CD4-positive, CD25-positive, alpha-beta regulatory T cell (primary cell): ENCODE measurements around the gene SH3GL3. TPM values are rescaled to one million over a fixed set of nuclear protein-coding genes. Genes with fewer than 3 reads are reported as not detected.

ENCODE experiments used
- ATAC-seq, 2 donors: fragments of 150-1000 bp; cut with Tn5 transposase; one replicate each; pipeline ENCODE4 v1.10.0; 2021; ENCODE audit warnings: low read depth in 2 of 2, moderate number of reproducible peaks in 2 of 2, moderate library complexity in 1 of 2
- DNase-seq, 3 donors: peaks; one replicate each; pipeline versions ENCODE4 v3.0.0 to v3.0.0-alpha.2; 2012 to 2022; ENCODE audit warnings: mixed read lengths in 1 of 3
- H3K27ac ChIP-seq: one replicate; pipeline ENCODE4 v1.7.0; 2013; ENCODE audit warnings: mild to moderate bottlenecking, low read length; ENCODE audit not compliant: insufficient read depth, poor library complexity, severe bottlenecking
- H3K27me3 ChIP-seq: one replicate; pipeline ENCODE4 v1.7.0; 2013; ENCODE audit warnings: low read length; ENCODE audit not compliant: control insufficient read depth, insufficient read depth
- H3K36me3 ChIP-seq: one replicate; pipeline ENCODE4 v1.7.0; 2013; ENCODE audit warnings: mild to moderate bottlenecking, low read length, moderate library complexity; ENCODE audit not compliant: control insufficient read depth, insufficient read depth
- H3K4me1 ChIP-seq: 2 replicates; pipeline ENCODE4 v1.7.0; 2013; ENCODE audit warnings: mild to moderate bottlenecking, low read length; ENCODE audit not compliant: insufficient read depth, control insufficient read depth, poor library complexity, severe bottlenecking
- H3K4me3 ChIP-seq: one replicate; pipeline ENCODE4 v1.7.0; 2013; ENCODE audit warnings: low read depth, mild to moderate bottlenecking, low read length, moderate library complexity
- H3K9me3 ChIP-seq, 2 experiments: 1 replicate in 1 of 2; 2 replicates in 1 of 2; pipeline ENCODE4 v1.7.0; 2013; ENCODE audit warnings: low read length in 2 of 2, mild to moderate bottlenecking in 1 of 2, moderate library complexity in 1 of 2; ENCODE audit not compliant: control insufficient read depth in 2 of 2
- H3K27ac Mint-ChIP-seq, 3 donors: one replicate each; pipeline ENCODE4 v1.8.0; 2020 to 2022; ENCODE audit warnings: mild to moderate bottlenecking in 3 of 3, mixed read lengths in 3 of 3, moderate library complexity in 2 of 3
- H3K27me3 Mint-ChIP-seq: one replicate; pipeline ENCODE4 v1.8.0; 2022; ENCODE audit warnings: mild to moderate bottlenecking, mixed read lengths
- H3K36me3 Mint-ChIP-seq: one replicate; pipeline ENCODE4 v1.8.0; 2020; ENCODE audit warnings: mixed read lengths
- H3K4me1 Mint-ChIP-seq, 4 donors: one replicate each; pipeline ENCODE4 v1.8.0; 2020 to 2022; ENCODE audit warnings: mixed read lengths in 4 of 4, mild to moderate bottlenecking in 1 of 4
- H3K4me3 Mint-ChIP-seq, 4 donors: one replicate each; pipeline ENCODE4 v1.8.0; 2020 to 2022; ENCODE audit warnings: mild to moderate bottlenecking in 4 of 4, mixed read lengths in 4 of 4, moderate library complexity in 3 of 4
- H3K9me3 Mint-ChIP-seq, 7 donors: one replicate each; pipeline ENCODE4 v1.8.0; 2020 to 2022; ENCODE audit warnings: mixed read lengths in 7 of 7, mild to moderate bottlenecking in 3 of 7, moderate library complexity in 2 of 7
- polyA plus RNA-seq, 4 donors: library from polyadenylated mRNA; unstranded; fragments of 300-500 nt; fragmentation: Illumina TruSeq; gene quantifications; one replicate each; pipeline ENCODE4 v1.2.3, GENCODE V29; 2021
- total RNA-seq: library from RNA; stranded (reverse); gene quantifications from one replicate; pipeline ENCODE4 v1.2.3, GENCODE V29; 2022

SH3GL3 gene
- total and polyA plus RNA-seq, 5 donors from 2014 or later, result not detected

DNA sequence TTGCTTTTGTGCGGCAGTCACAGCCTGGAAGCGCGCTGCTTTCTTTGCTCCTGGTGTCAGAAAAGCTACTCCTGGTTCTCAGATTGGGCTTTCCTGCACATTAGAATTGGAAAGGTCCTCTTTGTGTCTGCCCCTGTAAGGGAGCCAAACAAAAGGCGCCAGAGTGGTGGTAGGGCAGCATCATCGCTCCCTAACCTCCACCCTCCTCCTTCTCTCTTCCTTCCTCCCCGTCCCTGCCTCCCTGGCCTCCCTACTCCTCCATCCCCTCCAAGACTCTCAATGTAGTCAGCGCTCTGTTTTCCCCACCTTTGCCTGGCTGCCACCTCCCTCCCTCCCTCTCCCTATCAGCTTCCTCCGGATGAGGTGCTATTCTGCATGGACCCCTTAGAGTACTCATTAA is 65.3 kb downstream of the SH3GL3 start:
- H3K4me1 ChIP-seq, result no peaks in the 10 kb centered on the region
- no peak for DNase-seq
- peak overlapping the region in 1 of 3 donors; percentile 7 for H3K27ac Mint-ChIP-seq

GRCh38 chr15:83514584-83514983 is 67.4 kb downstream of the SH3GL3 start:
- ATAC-seq (no peak), DNase-seq (no peak)
- Mint-ChIP-seq H3K9me3 (peaks cover 0 to 4% (median 0%) of the 10 kb centered on the region in 7 donors), H3K4me1 (no peaks in the 10 kb centered on the region), H3K27ac (no peak overlapping the region), H3K27me3 (peaks cover 3% of the 10 kb centered on the region), H3K36me3 (no peaks in the 10 kb centered on the region), H3K4me3 (no peak overlapping the region)
- Histone ChIP-seq H3K4me3 (no peak overlapping the region), H3K9me3 (no peaks in the 10 kb centered on the region), H3K27ac (no peak overlapping the region), H3K4me1 (no peaks in the 10 kb centered on the region), H3K36me3 (no peaks in the 10 kb centered on the region), H3K27me3 (no peaks in the 10 kb centered on the region)

More for the DNA sequence above, 65.3 kb downstream of the SH3GL3 start:
- no peaks in the 10 kb centered on the region for H3K36me3 Mint-ChIP-seq
- no peaks in the 10 kb centered on the region for H3K9me3 ChIP-seq
- H3K27me3 ChIP-seq, result no peaks in the 10 kb centered on the region
- no peaks in the 10 kb centered on the region for H3K27me3 Mint-ChIP-seq
- no peak overlapping the region for H3K4me3 Mint-ChIP-seq
- H3K36me3 ChIP-seq, result no peaks in the 10 kb centered on the region
- H3K27ac ChIP-seq, result no peak overlapping the region
- ATAC-seq, result no peak
- no peak overlapping the region for H3K4me3 ChIP-seq
- H3K9me3 Mint-ChIP-seq, result peaks cover 0 to 4% (median 0%) of the 10 kb centered on the region in 7 donors
- no peaks in the 10 kb centered on the region for H3K4me1 Mint-ChIP-seq

DNA sequence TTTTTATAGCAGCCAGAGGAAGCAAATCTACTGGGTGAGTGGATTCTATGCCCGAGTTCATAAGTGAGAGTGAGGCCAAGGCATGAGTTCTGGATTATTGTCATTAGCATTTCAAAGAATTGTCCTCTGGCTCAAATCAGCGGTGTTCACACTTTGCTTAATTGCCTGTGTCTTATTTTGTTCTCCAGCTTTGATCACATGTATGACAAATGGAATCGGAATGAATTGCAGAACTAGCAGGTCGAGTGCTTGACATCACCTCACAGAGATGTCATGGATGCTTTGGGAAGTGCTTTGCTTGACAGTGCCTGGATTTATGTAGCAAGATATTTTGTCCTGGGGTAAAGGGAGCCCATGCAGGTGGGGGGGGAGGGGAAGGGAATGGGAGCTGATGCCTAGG is 68.0 kb downstream of the SH3GL3 start:
- Histone ChIP-seq H3K9me3 (no peaks in the 10 kb centered on the region), H3K4me3 (no peak overlapping the region), H3K4me1 (no peaks in the 10 kb centered on the region), H3K36me3 (no peaks in the 10 kb centered on the region), H3K27ac (no peak overlapping the region), H3K27me3 (no peaks in the 10 kb centered on the region)
- ATAC-seq, result no peak
- Mint-ChIP-seq H3K36me3 (no peaks in the 10 kb centered on the region), H3K27me3 (peaks cover 7% of the 10 kb centered on the region), H3K4me3 (no peak overlapping the region), H3K4me1 (no peaks in the 10 kb centered on the region), H3K9me3 (peaks cover 0 to 4% (median 0%) of the 10 kb centered on the region in 7 donors), H3K27ac (no peak overlapping the region)
- DNase-seq, result no peak

GRCh38 chr15:83516935-83517334 is 69.8 kb downstream of the SH3GL3 start:
- H3K4me1 ChIP-seq, result no peaks in the 10 kb centered on the region
- ATAC-seq, result no peak
- DNase-seq, result no peak

GRCh38 chr15:83526319-83526718 is 79.2 kb downstream of the SH3GL3 start:
- Histone ChIP-seq H3K9me3 (peaks cover 11 to 12% of the 10 kb centered on the region in 2 experiments), H3K4me3 (no peak overlapping the region), H3K4me1 (no peaks in the 10 kb centered on the region), H3K36me3 (no peaks in the 10 kb centered on the region), H3K27ac (no peak overlapping the region), H3K27me3 (peaks cover 3% of the 10 kb centered on the region)
- no peak overlapping the region for H3K27ac Mint-ChIP-seq
- DNase-seq (no peak), ATAC-seq (no peak)
- H3K4me1 Mint-ChIP-seq, result no peaks in the 10 kb centered on the region
- no peaks in the 10 kb centered on the region for H3K27me3 Mint-ChIP-seq
- no peaks in the 10 kb centered on the region for H3K36me3 Mint-ChIP-seq
- peaks cover 0 to 17% (median 6%) of the 10 kb centered on the region in 7 donors for H3K9me3 Mint-ChIP-seq
- no peak overlapping the region for H3K4me3 Mint-ChIP-seq

More at GRCh38 chr15:83516935-83517334, 69.8 kb downstream of the SH3GL3 start:
- Histone ChIP-seq H3K36me3 (no peaks in the 10 kb centered on the region), H3K9me3 (no peaks in the 10 kb centered on the region), H3K4me3 (no peak overlapping the region), H3K27ac (no peak overlapping the region), H3K27me3 (peaks cover 3% of the 10 kb centered on the region)
- no peak overlapping the region for H3K4me3 Mint-ChIP-seq
- no peaks in the 10 kb centered on the region for H3K4me1 Mint-ChIP-seq
- peaks cover 7% of the 10 kb centered on the region for H3K27me3 Mint-ChIP-seq
- peaks cover 0 to 4% (median 0%) of the 10 kb centered on the region in 7 donors for H3K9me3 Mint-ChIP-seq
- H3K36me3 Mint-ChIP-seq, result no peaks in the 10 kb centered on the region
- H3K27ac Mint-ChIP-seq, result no peak overlapping the region

- H3K4me3 ChIP-seq, result no peak overlapping the region
- ATAC-seq (no peak), DNase-seq (no peak)
- H3K27me3 ChIP-seq, result no peaks in the 10 kb centered on the region
- Mint-ChIP-seq H3K36me3 (no peaks in the 10 kb centered on the region), H3K4me1 (no peaks in the 10 kb centered on the region), H3K27ac (no peak overlapping the region), H3K27me3 (no peaks in the 10 kb centered on the region), H3K4me3 (no peak overlapping the region), H3K9me3 (peaks cover 0 to 7% (median 5%) of the 10 kb centered on the region in 7 donors)
- no peaks in the 10 kb centered on the region for H3K36me3 ChIP-seq
- H3K27ac ChIP-seq, result no peak overlapping the region
- peaks cover 3 to 8% of the 10 kb centered on the region in 2 experiments for H3K9me3 ChIP-seq
- no peaks in the 10 kb centered on the region for H3K4me1 ChIP-seq
These were observed 86.3 kb downstream of the SH3GL3 start for GRCh38 chr15:83533410-83533962.

DNA sequence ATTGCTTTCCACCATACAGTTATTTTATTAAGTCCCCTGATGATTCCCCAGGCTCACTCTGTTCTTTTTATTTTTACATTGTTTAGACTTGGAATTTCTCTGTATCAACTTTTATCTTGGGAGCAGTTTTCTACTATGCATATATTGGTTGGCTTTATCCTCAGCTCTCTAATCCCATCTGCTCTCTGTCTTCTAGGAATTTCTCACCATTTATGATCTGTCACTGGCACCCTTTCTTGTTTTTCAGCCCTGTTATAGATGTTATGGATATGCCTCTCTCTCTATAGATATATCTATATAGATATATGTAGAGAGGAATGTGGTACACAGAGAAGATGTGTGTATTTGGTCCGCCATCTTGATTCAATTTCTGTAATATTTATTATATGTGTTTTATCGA is 90.5 kb downstream of the SH3GL3 start:
- ATAC-seq, result no peak
- Mint-ChIP-seq H3K36me3 (no peaks in the 10 kb centered on the region), H3K4me3 (no peak overlapping the region), H3K9me3 (peaks cover 0 to 3% (median 0%) of the 10 kb centered on the region in 7 donors), H3K27ac (no peak overlapping the region), H3K4me1 (no peaks in the 10 kb centered on the region), H3K27me3 (no peaks in the 10 kb centered on the region)
- Histone ChIP-seq H3K4me3 (no peak overlapping the region), H3K27me3 (no peaks in the 10 kb centered on the region), H3K27ac (no peak overlapping the region), H3K36me3 (no peaks in the 10 kb centered on the region), H3K9me3 (no peaks in the 10 kb centered on the region), H3K4me1 (no peaks in the 10 kb centered on the region)
- no peak for DNase-seq

GRCh38 chr15:83538682-83539081 is 91.5 kb downstream of the SH3GL3 start:
- H3K27ac Mint-ChIP-seq, result no peak overlapping the region
- DNase-seq (no peak), ATAC-seq (no peak)
- Histone ChIP-seq H3K4me3 (no peak overlapping the region), H3K27me3 (no peaks in the 10 kb centered on the region), H3K9me3 (no peaks in the 10 kb centered on the region), H3K27ac (no peak overlapping the region), H3K4me1 (no peaks in the 10 kb centered on the region), H3K36me3 (no peaks in the 10 kb centered on the region)
- peaks cover 0 to 3% (median 0%) of the 10 kb centered on the region in 7 donors for H3K9me3 Mint-ChIP-seq
- H3K36me3 Mint-ChIP-seq, result no peaks in the 10 kb centered on the region
- no peaks in the 10 kb centered on the region for H3K4me1 Mint-ChIP-seq
- H3K27me3 Mint-ChIP-seq, result no peaks in the 10 kb centered on the region
- no peak overlapping the region for H3K4me3 Mint-ChIP-seq
